K562 (cell line): ENCODE data around the gene SLC39A9. TPM values are rescaled to one million over a fixed set of nuclear protein-coding genes. Genes with fewer than 3 reads are reported as not detected.

Experiments used
- ADNP ChIP-seq: fragments of 200-800 bp; sonication (Bioruptor generic); IDR thresholded peaks from 2 replicates; pipeline ENCODE4 v1.6.1; 2016; ENCODE audit warnings: missing genetic modification characterization, missing compliant biosample characterization
- ARID2 ChIP-seq: fragments of 450-650 bp; IDR thresholded peaks from 2 replicates; pipeline ENCODE4 v1.6.1; 2017; ENCODE audit warnings: antibody characterized with exemption, mild to moderate bottlenecking
- ASH1L ChIP-seq: fragments of 450-650 bp; IDR thresholded peaks from 2 replicates; pipeline ENCODE4 v1.6.1; 2018; ENCODE audit warnings: borderline replicate concordance, mild to moderate bottlenecking, low read depth; ENCODE audit not compliant: partially characterized antibody
- CBFA2T3 ChIP-seq: fragments of 450-650 bp; IDR thresholded peaks from 2 replicates; pipeline ENCODE4 v1.6.1; 2017
- DMBX1 ChIP-seq: fragments of 250-450 bp; sonication (Bioruptor Pico); IDR thresholded peaks from 2 replicates; pipeline ENCODE4 v1.8.0; 2022; ENCODE audit warnings: inconsistent platforms, mild to moderate bottlenecking, moderate library complexity, borderline replicate concordance
- FOXJ3 ChIP-seq: sonication (generic); formaldehyde crosslinking; IDR thresholded peaks from 2 replicates; pipeline ENCODE4 v1.4.0; 2020; ENCODE audit warnings: mild to moderate bottlenecking, missing genetic modification reagents
- HOXB6 ChIP-seq: fragments of 250-450 bp; sonication (Bioruptor Pico); IDR thresholded peaks from 2 replicates; pipeline ENCODE4 v1.5.1; 2022; ENCODE audit warnings: mild to moderate bottlenecking, borderline replicate concordance
- MAZ ChIP-seq, 2 experiments: fragments of 450-650 bp in 1 of 2; sonication (generic) in 1 of 2; formaldehyde crosslinking; IDR thresholded peaks in 1 of 2; conservative IDR thresholded peaks in 1 of 2; 2 replicates each; pipeline versions ENCODE4 v1.4.0 to v1.5.0; 2020; ENCODE audit warnings: mild to moderate bottlenecking in 1 of 2, missing genetic modification reagents in 1 of 2
- MEF2A ChIP-seq: IDR thresholded peaks from 2 replicates; pipeline ENCODE4 v1.6.1; 2011; ENCODE audit warnings: low read depth, mild to moderate bottlenecking, low read length, moderate library complexity; ENCODE audit not compliant: control insufficient read depth
- MYBL2 ChIP-seq, 2 experiments: fragments of 450-650 bp in 1 of 2; sonication (generic) in 1 of 2; formaldehyde crosslinking in 1 of 2; IDR thresholded peaks; 2 replicates each; pipeline versions ENCODE4 v1.6.1 to v1.8.1; 2017 to 2022; ENCODE audit warnings: borderline replicate concordance in 1 of 2, inconsistent platforms in 1 of 2, low read depth in 1 of 2, mild to moderate bottlenecking in 1 of 2, missing genetic modification reagents in 1 of 2, moderate library complexity in 1 of 2
- NONO ChIP-seq, 2 experiments: fragments of 200-400 bp in 1 of 2; fragments of 450-650 bp in 1 of 2; formaldehyde crosslinking in 1 of 2; IDR thresholded peaks; 2 replicates each; pipeline ENCODE4 v1.6.1; 2017; ENCODE audit warnings: low read depth in 2 of 2, mild to moderate bottlenecking in 2 of 2, moderate library complexity in 2 of 2, low read length in 1 of 2
- NR1H2 ChIP-seq: sonication (generic); formaldehyde crosslinking; IDR thresholded peaks from 2 replicates; pipeline ENCODE4 v1.4.0; 2020; ENCODE audit warnings: mild to moderate bottlenecking, missing genetic modification reagents
- PHB2 ChIP-seq: fragments of 450-650 bp; IDR thresholded peaks from 2 replicates; pipeline ENCODE4 v1.6.1; 2017; ENCODE audit warnings: low read depth
- SNIP1 ChIP-seq: fragments of 450-650 bp; IDR thresholded peaks from 2 replicates; pipeline ENCODE4 v1.7.1; 2017; ENCODE audit warnings: low read depth, mild to moderate bottlenecking
- SREBF2 ChIP-seq: sonication (generic); formaldehyde crosslinking; IDR thresholded peaks from 2 replicates; pipeline ENCODE4 v1.4.0; 2020; ENCODE audit warnings: mild to moderate bottlenecking, missing genetic modification reagents
- TBP ChIP-seq: optimal IDR thresholded peaks from 2 replicates; pipeline ENCODE3; 2011; ENCODE audit warnings: low read depth, low read length, improper control_type of control experiment
- THRAP3 ChIP-seq: fragments of 450-650 bp; IDR thresholded peaks from 2 replicates; pipeline ENCODE4 v1.6.1; 2016; ENCODE audit warnings: mild to moderate bottlenecking, inconsistent platforms, borderline replicate concordance
- ZNF121 ChIP-seq: sonication (generic); formaldehyde crosslinking; conservative IDR thresholded peaks from 2 replicates; pipeline ENCODE4 v1.8.0; 2022; ENCODE audit warnings: missing genetic modification reagents
- ZNF239 ChIP-seq: fragments of 250-450 bp; sonication (Bioruptor Pico); IDR thresholded peaks from 2 replicates; pipeline ENCODE4 v1.4.0; 2020; ENCODE audit warnings: mild to moderate bottlenecking
- ZNF551 ChIP-seq: fragments of 250-450 bp; sonication (Bioruptor Pico); IDR thresholded peaks from 2 replicates; pipeline ENCODE4 v1.5.0; 2021; ENCODE audit warnings: mild to moderate bottlenecking, moderate library complexity
- ZSCAN29 ChIP-seq: fragments of 450-650 bp; IDR thresholded peaks from 2 replicates; pipeline ENCODE4 v1.6.1; 2017
- polyA plus RNA-seq, 8 experiments: library from polyadenylated mRNA; depleted of rRNA in 4 of 8; stranded (reverse) in 5 of 8; unstranded in 3 of 8; fragments of >200 nt; fragmentation: Nextera tagmentation in 2 of 8; fragmentation: Illumina TruSeq in 1 of 8; extraction: Ambion mirVana in 2 of 8; extraction: Trizol in 1 of 8; gene quantifications; 2 replicates each; pipeline versions ENCODE4 v1.2.1 to v1.2.3, GENCODE V29; 2011 to 2014; ENCODE audit warnings: inconsistent platforms in 1 of 8, missing spikeins in 1 of 8
- total RNA-seq, 7 experiments: library from RNA; depleted of rRNA in 6 of 7; stranded (reverse); fragments of >200 nt in 6 of 7; fragmentation: Illumina TruSeq in 2 of 7; extraction: Trizol in 2 of 7; gene quantifications; 2 replicates each; pipeline versions ENCODE4 v1.2.1 to v1.2.3, GENCODE V29; 2011 to 2021; ENCODE audit warnings: low replicate concordance in 1 of 7
- TF ChIP-seq, protein P1 (sequence below): sonication (generic); formaldehyde crosslinking; IDR thresholded peaks from 2 replicates; pipeline ENCODE4 v1.8.1; 2023; ENCODE audit warnings: mild to moderate bottlenecking, missing genetic modification reagents, moderate library complexity
- TF ChIP-seq, protein P2 (sequence below): fragments of 450-650 bp; formaldehyde crosslinking; IDR thresholded peaks from 2 replicates; pipeline ENCODE4 v1.4.0; 2022; ENCODE audit warnings: missing genetic modification characterization
- TF ChIP-seq, protein P3 (sequence below): IDR thresholded peaks from 3 replicates; pipeline ENCODE4 v1.6.1; 2011; ENCODE audit warnings: borderline replicate concordance, mild to moderate bottlenecking, moderate library complexity; ENCODE audit not compliant: insufficient read length; ENCODE audit errors: extremely low read depth

The SLC39A9 gene
- total and polyA plus RNA-seq, 9 of the 15 experiments (the other 6 are each of a cell fraction or from before 2014, with no cell fraction given), result 18.4 to 66.0 (median 32.5) TPM

DNA sequence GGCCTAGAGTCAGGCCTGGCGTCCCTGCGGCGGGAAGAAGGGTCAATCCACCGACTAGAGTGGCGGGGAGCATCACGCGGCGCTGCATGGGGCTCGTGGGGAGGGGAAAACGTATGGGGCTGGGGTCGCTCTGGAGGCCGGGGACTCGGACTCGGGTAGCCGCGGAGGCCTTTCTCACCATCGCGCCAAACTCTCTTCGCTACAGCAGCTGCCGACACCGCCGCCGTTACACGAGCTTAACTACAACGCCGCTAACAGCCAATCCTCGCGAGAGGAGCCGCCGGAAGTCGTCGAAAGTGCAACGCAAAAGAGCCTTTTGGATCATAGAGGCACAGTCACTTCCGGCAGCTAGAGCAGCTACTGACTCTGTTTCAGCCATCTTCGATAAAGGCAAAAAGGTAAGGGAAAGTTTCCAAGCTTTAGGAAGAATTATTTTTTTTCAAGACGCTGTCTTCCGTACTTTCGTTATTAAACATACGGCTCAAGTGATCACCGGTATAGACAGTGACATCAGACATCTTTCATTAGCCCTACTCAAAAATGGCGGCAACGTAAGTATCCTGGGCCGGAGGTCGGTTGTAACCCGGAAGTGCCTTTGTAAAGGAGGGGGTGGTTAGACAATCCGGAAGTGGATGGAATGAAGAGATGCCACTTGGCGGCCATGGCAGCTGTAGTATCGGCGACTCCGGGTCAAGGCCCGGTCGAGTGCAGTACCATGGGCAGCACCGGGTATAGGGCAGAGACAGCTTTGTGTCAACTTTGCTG lies at the start of gene SLC39A9, which contains the start of gene ERH (continued):
- TF ChIP-seq, protein P1, sequence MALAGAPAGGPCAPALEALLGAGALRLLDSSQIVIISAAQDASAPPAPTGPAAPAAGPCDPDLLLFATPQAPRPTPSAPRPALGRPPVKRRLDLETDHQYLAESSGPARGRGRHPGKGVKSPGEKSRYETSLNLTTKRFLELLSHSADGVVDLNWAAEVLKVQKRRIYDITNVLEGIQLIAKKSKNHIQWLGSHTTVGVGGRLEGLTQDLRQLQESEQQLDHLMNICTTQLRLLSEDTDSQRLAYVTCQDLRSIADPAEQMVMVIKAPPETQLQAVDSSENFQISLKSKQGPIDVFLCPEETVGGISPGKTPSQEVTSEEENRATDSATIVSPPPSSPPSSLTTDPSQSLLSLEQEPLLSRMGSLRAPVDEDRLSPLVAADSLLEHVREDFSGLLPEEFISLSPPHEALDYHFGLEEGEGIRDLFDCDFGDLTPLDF (CRISPR knock-in tag), result no peak
- no peak for TF ChIP-seq ZNF121 (CRISPR knock-in tag)
- TF ChIP-seq, protein P2, sequence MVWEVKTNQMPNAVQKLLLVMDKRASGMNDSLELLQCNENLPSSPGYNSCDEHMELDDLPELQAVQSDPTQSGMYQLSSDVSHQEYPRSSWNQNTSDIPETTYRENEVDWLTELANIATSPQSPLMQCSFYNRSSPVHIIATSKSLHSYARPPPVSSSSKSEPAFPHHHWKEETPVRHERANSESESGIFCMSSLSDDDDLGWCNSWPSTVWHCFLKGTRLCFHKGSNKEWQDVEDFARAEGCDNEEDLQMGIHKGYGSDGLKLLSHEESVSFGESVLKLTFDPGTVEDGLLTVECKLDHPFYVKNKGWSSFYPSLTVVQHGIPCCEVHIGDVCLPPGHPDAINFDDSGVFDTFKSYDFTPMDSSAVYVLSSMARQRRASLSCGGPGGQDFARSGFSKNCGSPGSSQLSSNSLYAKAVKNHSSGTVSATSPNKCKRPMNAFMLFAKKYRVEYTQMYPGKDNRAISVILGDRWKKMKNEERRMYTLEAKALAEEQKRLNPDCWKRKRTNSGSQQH (CRISPR knock-in tag), result no peak
- TF ChIP-seq DMBX1 (CRISPR knock-in tag), result peak; percentile 64; the same call in 1 of the 2 replicates
- TF ChIP-seq PHB2, result no peak
- peak; percentile 92 for TF ChIP-seq MYBL2 (IDR thresholded peaks at IDR 0.05; ENCODE audit: low read depth)
- no peak for TF ChIP-seq MYBL2 (CRISPR knock-in tag; IDR thresholded peaks at IDR 0.05; ENCODE audit: borderline replicate concordance)
- no peak for TF ChIP-seq FOXJ3 (CRISPR knock-in tag)
- TF ChIP-seq ASH1L, result peak; percentile 77
- peak; percentile 48 for TF ChIP-seq ZNF239
- TF ChIP-seq CBFA2T3, result no peak
- no peak for TF ChIP-seq NR1H2
- TF ChIP-seq SREBF2 (CRISPR knock-in tag), result no peak
- no peak for TF ChIP-seq ADNP (tag)
- TF ChIP-seq MEF2A, result no peak
- TF ChIP-seq HOXB6 (CRISPR knock-in tag), result no peak
- no peak for TF ChIP-seq ZSCAN29
- TF ChIP-seq TBP, result peak; percentile 86
- no peak for TF ChIP-seq ARID2
- TF ChIP-seq SNIP1, result peak; percentile 83
- no peak for TF ChIP-seq ZNF551 (CRISPR knock-in tag)
- TF ChIP-seq MAZ (CRISPR knock-in tag; conservative IDR thresholded peaks at IDR 0.05 in 1 of 2, IDR thresholded peaks at IDR 0.05 in 1 of 2), result peak; percentile 31 to 42; a peak in 1 of 4 replicates
- TF ChIP-seq THRAP3, result no peak
- no peak for TF ChIP-seq NONO (IDR thresholded peaks at IDR 0.05; ENCODE audit: low read depth in 2 of 2, low read length in 1 of 2)
- TF ChIP-seq, protein P3, sequence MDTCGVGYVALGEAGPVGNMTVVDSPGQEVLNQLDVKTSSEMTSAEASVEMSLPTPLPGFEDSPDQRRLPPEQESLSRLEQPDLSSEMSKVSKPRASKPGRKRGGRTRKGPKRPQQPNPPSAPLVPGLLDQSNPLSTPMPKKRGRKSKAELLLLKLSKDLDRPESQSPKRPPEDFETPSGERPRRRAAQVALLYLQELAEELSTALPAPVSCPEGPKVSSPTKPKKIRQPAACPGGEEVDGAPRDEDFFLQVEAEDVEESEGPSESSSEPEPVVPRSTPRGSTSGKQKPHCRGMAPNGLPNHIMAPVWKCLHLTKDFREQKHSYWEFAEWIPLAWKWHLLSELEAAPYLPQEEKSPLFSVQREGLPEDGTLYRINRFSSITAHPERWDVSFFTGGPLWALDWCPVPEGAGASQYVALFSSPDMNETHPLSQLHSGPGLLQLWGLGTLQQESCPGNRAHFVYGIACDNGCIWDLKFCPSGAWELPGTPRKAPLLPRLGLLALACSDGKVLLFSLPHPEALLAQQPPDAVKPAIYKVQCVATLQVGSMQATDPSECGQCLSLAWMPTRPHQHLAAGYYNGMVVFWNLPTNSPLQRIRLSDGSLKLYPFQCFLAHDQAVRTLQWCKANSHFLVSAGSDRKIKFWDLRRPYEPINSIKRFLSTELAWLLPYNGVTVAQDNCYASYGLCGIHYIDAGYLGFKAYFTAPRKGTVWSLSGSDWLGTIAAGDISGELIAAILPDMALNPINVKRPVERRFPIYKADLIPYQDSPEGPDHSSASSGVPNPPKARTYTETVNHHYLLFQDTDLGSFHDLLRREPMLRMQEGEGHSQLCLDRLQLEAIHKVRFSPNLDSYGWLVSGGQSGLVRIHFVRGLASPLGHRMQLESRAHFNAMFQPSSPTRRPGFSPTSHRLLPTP, result no peak
